Dermis blood vessel endothelial cell (primary cell): ENCODE measurements around the gene UNC50. TPM values are rescaled to one million over a fixed set of nuclear protein-coding genes. Genes with fewer than 3 reads are reported as not detected.
"Not testable (repeated sequence)": the region's sequence is repeated elsewhere in the genome, so short reads cannot be mapped to it uniquely, and the experiment has no call there.

ENCODE experiments used
- DNase-seq: peaks from one replicate; pipeline ENCODE4 v3.0.0; 2010
- total RNA-seq: library from RNA; depleted of rRNA; stranded (reverse); fragments of >200 nt; gene quantifications from 2 replicates; pipeline ENCODE4 v1.2.3, GENCODE V29; 2014

Gene UNC50
- total RNA-seq, 1 donor from 2014 or later: 58.0 TPM

DNA sequence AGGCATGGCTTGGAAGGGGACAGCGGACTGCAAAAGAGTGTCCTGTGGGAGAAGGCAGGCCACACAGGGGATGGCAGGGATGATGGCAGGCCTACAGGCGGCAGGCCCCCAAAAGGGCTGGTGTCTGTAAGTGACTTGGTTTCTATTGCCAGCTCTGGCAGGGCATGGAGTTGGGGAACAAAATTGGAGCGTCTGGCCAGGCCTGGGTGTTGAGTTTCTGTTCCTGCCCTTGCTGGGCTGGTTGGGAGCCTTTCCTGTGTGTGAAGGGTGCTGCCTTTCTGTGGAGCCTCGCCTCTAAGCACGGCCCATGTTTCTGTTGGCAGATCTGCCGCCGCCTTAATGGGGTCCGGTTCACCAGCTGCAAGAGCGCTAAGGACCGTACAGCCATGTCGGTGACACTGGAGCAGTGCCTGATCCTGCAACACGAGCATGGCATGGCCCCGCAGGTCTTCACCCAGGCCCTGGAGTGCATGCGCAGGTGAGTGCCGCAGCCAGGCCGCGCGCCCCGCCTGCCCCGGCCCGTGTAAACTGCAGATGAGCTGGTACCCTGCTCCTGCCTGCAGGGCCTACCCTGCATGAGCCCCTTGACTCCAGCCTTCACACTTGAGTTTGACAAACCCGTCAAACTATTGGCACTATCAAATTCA is 31.6 kb upstream of the UNC50 start:
- DNase-seq: no peak

DNA sequence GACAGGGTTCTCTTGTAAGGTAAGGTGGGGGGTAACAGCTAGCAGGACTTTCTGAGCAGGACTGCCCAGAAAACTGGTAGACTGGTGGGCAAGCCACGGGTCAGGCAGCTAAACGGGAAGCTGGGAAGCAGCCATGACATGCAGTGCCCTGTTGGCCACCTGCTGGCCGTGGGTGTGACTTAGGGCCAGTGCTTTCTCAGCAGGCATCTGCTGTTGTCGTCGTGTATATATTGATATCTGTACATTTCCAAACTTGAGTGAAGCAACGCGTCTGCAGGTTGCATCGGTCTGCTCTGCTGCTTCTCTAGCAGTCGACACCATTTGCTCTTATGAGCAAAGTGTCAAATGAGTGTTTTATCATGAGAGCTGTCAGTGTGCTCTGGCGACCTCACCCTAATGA is 31.1 kb upstream of the UNC50 start:
- DNase-seq: peak; percentile 11

DNA sequence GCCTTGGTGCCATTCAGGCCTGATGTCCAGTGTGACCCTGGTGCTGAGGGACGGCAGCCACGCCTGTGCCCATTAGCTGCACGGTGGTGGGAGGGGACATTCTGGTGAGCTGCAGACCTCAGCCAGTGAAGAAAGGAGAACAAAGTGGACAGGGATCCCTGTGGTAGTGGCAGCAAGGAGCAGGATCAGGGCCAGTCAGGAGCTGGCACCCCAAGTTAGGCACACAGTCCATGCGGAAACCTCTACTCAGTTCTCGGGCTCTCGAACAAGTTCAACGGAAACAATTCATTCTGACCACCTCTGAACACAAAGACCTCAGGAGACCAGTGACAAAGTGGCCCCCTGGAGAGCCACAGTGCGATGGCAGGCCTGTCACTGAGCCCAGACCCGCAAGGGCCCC is 30.2 kb upstream of the UNC50 start:
- DNase-seq: no peak

DNA sequence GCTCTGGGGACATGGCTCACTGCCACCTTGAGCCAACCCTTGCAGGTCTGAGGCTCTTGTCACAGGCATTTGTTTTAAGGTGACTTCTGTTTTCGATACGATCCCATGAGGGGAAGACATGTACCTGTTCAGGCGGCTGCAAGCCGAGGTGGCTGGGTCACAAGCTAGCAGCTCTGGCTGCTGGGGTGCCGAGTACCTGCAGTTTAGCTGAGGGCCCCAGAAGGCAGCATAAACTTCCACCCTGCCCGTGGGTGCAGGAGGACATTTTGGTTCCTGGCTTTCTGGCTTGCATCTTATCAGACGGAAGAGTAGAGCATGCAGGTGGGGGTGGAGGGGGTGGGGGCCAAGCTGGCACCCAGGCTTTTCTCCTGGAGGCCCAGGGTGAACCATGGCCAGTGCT is 28.5 kb upstream of the UNC50 start:
- no peak for DNase-seq

DNA sequence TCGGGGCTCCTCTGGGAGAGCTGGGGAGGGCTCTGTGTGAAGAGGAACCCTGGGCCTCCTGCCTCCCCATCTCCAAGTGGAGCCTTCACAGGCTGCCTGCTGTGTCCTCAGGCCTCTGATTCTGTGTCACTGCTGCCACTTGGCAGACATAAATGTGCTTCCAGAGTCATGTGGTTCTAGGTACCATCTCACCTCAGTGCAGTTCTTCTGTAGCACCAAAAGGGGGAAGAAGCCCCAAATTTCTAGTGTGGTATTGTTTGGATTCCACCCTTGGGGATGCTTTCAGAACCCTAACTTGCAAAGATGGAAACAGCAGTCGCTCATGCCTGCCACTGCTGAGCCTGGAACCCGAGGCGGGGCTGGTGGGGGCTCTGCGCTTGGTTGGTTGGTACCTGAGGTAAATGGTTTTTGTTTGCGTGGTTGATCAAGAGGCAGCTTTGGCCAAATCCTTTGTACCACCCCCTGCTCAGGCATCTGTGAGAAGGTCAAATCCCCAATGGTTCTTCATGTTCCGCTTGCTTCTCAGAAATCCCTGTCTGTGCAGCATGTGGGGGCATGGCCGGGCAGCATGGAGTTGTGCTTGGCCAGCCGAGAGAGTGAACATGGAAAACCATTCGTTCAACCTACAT is 27.6 kb upstream of the UNC50 start:
- DNase-seq: no peak

GRCh38 chr2:98582523-98582922 is 25.9 kb upstream of the UNC50 start:
- DNase-seq: no peak

GRCh38 chr2:98583276-98583675 is 25.1 kb upstream of the UNC50 start:
- DNase-seq: no peak

DNA sequence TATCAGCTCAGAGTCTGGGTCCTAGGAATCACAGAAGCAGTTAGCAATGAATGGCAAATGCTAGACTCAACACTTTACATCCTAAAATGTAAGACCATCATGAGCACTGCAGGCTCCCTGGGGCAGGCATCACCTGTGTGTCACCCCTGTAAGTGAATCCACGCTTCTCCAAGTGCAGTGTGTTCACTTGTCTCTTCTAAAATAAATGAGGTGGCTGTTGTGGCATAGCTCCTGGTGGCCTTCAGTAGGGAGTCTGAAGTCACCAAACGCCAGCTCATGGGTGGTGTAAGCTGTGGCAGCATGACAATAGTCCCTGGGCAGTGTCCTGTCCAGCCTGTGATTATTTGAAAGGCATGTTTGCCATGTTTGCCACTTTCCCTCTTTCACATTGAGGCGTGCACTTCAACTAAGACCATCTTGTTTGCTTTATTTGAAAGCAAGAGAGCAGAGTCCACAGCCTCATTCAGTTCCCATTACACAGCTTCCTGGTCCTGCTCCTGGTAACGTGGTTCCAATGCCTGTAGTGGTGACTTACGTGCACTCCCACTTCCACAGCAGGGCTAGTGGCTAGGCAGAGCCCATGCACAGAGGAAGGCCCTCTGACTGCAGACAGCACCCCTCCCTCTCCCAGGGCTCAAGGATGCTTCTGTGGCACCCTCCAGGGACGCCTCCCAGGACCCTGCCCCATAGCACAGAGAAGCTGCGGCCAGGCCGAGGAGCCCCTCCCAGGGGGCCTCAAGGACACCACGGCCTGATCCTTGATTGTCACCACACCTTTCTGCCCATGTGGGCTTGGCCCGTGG is 24.4 kb upstream of the UNC50 start:
- no peak for DNase-seq

- DNase-seq: no peak
Observed at GRCh38 chr2:98585386-98585785, 23.0 kb upstream of the UNC50 start.

DNA sequence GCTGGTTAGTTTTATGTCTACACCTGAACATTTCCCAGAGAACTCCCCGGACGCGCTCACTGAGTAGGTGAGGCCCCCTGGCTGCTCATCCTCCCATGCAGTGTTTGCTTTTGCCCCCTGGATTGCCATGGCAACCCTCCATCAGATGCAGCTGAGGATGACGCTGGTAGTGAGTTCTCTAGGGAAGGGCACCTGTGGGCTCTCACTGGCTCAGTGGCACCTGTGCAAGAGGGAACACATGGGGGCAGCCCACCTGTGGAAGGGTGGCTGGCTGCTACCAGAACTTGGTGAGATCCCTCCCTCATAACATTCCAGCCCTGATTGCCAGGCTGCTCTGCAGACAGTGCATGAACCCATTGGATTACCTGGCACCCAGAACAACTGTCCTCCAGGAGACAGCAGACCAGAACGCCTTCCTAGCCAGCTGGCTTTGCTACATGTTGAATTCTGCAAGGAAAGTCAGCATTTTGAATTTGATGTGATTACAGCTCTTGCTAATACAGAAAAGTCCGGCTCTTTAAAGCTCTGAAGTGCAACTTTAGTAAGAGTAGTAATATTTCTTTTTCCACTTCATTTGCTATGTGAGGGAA is 21.7 kb upstream of the UNC50 start:
- DNase-seq: no peak

DNA sequence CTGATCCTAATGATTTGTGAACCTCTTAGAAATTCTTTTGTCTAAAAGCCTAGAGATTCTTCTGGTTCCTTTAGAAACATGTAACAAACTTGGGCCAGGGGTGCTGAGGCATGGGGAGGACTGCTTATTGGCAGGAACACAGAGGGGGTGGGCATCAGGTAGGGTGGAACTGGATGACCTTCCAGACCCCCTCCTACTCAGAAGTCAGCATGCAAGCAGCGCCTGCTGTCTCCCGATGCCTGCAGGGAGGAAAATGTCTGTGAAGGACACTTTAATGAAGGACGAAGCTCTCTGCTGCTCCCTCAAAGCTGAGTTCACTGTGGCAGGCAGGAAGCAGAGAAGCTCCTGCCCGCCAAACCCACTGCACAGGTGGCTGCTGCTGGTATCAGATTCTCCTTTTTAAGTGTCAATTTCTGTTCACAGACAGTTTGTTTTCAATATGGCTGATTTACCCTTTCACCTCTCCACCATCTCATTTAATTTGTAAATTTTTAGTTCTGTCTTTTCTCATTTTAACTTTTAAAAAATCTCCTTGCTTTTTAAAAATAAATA is 19.4 kb upstream of the UNC50 start:
- DNase-seq: no peak

DNA sequence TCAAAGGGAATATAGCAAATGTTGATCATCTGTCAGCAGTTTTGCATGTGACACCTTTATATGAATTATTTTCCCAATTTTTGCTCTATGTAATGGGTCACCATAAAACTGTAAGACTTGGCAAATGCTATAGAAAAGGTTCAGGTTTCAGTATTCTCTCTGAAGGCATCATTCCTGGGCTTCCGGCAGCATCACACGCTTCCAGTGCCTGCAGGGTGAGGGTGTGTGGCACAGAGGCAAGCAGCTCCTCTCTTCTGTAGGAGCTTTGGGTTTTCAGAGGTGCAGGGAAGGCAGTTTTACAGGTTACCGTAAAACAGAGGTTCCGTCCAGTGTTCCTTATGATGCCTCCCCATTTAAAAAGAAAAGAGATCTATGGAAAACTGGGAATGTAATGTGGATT is 18.9 kb upstream of the UNC50 start:
- no peak for DNase-seq

- DNase-seq: no peak
Observed at GRCh38 chr2:98592565-98592964, 15.8 kb upstream of the UNC50 start.

- DNase-seq: not testable (repeated sequence)
Observed at GRCh38 chr2:98594665-98595064, 13.7 kb upstream of the UNC50 start.

DNA sequence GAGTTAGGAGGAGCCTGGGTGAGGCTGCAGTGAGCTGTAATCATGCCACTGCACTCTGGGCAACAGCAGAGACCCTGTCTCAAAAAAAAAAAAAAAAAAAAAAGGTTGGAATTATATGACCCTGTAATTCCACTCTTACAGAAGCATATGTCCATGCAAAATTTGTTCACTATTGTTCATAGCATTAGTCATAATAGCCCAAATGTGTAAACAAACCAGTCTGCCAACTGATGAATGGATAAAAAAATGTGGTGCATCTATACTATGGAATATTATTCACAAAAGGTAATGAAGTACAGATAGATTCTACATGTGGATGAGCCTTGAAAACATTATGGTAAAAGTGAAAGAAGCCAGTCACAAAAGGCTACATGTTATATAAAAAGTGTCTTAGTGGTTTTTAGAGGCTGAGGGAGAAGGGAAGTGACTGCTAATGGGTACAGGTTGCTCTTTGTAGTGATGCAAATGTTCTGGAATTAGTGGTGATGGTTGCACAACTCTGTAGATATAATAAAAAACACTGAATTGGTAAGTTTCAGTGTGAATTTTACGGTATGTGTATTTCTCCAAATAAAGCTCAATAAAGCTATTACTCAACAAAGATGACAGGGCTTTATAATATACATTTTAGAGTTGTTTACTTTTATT is 9.5 kb upstream of the UNC50 start:
- DNase-seq: peak; percentile 71

DNA sequence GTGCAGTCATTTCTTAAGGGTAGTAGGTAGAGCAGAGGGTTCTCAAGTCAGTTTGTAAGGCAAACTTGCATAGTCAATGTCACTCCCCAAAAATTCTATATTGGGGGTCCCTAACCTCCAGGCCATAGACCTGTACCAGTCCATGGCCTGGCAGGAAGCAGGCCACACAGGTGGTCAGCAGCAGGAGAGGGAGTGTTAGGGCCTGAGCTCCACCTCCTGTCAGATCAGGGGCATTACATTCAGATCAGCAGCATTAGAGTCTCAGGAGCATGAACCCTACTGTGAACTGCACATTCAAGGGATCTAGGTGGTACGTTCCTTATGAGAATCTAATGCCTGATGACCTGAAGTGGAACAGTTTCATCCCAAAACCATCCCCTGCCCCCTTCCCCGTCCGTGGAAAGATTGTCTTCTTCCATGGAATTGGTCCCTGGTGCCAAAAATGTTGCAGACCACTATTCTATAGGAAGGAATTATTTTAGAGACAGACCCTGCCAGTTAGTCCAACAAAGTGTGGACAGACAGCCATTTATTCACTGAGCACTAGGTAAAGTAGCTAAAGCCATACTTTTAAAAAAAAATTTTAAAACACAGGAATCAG is 6.8 kb upstream of the UNC50 start:
- peak; percentile 75 for DNase-seq

- DNase-seq: no peak
Observed at GRCh38 chr2:98604547-98604946, 3.8 kb upstream of the UNC50 start.

DNA sequence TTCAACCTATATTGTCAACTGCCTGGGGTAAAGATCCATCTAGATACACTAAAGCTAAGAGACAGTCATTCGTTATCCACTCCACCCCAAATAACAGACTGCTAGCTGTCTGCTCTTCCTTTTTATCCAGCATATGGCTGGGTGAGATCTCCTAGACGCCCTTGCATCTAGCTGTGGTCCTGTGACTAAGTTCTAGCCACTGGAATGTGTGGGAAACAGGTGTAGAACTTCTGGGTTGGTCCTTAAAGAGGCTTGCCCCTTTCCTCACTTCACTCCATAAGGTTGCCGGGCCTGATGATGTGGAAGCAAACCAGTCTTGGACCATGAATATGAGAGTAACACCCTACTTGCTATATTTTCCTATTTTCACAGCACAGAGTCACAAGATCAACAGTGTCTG is 3.3 kb upstream of the UNC50 start:
- DNase-seq: no peak

DNA sequence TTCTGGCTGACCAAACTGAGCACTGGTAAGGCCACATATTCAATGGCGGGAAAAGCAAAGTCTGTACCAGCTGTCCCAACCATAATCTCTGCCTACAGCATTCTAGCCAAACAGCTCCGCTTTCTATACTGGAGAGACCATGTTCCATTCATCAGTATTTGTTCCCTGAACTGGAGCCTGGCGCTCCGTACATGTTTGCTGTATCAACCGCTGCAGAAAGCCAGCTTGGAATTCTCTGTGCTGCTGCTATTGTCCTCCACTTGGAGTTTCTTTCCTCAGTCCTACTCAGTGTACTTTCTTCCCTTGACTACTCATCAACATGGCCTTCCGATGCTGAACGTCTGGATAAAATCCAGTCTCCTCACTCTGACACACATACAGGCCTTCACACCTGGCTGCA is 2.0 kb upstream of the UNC50 start:
- no peak for DNase-seq

DNA sequence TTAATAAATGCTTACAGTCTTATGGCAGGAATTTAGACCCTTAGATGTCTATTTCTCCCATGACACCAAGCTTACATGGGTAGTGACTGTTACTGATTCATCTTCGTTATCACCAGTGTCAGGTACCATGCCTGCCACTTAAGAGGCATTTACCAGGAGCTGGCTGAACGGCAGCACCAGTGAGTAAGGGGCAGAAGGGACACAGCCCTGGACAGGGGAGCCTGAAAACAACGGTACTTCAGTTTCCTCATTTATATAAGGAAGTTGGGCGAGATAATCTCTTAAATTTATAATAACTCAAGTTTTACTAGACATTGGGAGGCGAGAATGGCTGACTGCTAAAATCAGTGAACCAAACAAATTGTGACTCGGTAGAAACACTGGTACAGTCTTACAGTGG is 1.3 kb upstream of the UNC50 start:
- no peak for DNase-seq

DNA sequence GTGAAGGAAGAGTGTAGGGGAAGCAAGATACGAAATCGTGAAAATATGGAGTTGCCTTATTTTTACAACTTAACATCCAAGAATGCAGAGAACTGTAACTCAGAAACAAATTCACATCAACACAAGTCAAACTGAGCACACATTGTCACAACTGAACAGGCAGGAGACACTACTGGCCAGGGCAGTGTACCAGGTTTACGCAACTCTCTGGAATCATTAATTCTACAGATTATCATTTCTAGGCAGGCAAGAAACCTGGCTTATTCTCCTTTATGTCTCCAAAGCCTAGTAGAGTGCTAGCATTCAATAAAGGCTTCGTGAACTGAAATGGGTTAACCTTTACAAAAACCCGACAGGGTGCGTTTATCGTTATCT is 661 bp upstream of the UNC50 start:
- DNase-seq: peak; percentile 32

DNA sequence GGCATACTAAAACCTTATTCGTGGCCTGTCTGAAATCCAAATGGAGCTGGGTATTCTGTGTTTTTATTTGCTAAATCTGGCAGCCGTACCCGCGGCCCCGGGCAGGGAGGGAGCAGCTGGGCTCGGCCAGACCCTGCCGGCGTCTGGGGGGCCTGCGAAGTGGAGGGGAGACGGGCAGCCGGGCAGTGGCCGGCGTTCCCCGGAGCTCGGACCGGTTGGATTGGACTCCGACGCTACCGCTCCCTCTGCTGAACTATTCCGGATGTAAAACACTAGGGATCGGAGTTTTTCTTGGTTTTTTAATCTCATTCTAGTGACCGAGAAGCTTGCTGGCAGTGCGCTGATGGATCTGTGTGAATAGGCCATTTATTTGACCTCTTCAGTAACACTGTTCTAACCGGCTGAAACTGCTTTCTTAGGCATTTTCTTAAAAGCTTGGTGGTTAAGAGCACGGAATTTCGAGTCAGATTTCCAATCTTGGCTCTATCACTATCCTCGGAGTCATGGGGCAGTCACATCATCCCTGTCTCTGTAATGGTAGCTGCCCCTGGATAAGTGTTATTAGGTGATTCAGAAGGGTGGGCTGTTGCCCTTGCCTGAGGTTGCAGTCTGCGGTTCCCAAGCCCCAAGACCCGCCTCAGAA is 694 bp downstream of the UNC50 start:
- DNase-seq: peak; percentile 67
